Measurements from ENCODE around the gene ACTN3. TPM values are rescaled to one million over a fixed set of nuclear protein-coding genes. Genes with fewer than 3 reads are reported as not detected.

Gene ACTN3
- total RNA-seq, 2 experiments from 2014 or later = 0.30 to 0.35 TPM

DNA sequence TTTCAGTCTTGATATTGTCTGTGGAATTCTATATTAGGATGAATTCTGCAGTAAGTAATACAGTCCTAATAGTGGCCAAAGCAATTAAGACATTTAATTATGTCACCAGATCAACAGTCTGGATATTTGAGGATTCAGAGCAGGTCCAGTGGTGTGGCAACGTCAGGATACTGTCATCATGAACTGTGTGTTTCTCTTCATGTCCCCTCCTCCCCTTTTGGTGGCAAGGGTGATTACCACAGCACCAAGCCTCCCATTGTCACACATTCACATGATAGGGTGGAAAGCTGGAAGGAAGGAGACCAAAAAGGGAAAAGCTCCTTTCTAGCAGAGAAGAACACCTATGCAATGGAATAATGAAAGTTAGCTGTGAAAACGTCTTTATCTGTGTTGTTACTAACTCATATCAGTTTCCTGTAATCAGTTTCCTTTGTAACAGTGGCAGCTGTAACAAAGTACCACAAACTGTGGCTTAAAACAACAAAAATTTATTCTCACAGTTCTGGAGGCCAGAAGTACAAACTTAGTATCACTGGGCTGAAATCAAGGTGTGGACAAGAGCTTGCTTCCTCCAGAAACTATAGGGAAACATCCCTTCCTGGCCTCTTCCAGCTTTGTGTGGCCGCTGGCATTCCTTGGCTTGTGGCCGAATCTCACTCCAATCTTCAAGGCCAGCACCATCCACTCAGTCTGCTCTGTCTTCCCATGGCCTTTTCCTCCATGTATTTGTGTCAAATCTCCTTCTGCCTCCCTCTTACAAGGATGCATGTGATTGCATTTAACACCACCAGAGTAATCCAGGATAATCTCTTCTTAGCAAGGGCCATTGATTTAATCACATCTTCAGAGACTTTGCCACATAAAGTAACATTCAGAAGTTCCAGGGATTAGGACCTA lies 63.3 kb downstream of the ACTN3 start:
- DNase-seq = no peak
- Mint-ChIP-seq H3K4me3 (no peak overlapping the region), H3K4me1 (peaks cover 15% of the 10 kb centered on the region), H3K27me3 (no peaks in the 10 kb centered on the region), H3K27ac (peak overlapping the region; percentile 60), H3K9me3 (no peaks in the 10 kb centered on the region), H3K36me3 (ENCODE audit: low read depth) (peaks cover 6% of the 10 kb centered on the region)
- ChIA-PET POLR2A (interaction anchor here (0.8 to 2.2 kb wide), 6 partner anchors 10 to 130 kb away, joined by 3 to 10 read pairs (median 4); partner anchors contain the start of genes ACTN3, DPP3 and ZDHHC24), CTCF (interaction anchor here (1.1 to 1.4 kb wide), 4 partner anchors 9 to 35 kb away, joined by 3 read pairs; partner anchors contain the start of genes CCDC87, CCS and RBM4)

DNA sequence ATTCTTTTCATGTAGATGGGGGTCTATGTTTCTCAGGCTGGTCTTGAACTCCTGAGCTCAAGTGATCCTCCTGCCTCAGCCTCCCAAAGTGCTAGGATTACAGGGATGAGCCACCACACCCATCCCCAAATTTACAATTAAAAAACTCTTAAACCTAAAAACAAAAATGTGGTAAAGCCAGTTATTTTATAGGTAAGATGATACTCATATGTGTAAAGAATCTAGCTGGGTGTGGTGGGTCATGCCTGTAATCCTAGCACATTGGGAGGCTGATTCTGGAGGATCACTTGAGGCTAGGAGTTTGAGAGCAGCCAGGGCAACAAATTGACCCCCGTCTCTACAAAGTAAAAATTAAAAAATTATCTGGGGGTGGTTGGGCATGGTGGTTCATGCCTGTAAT lies 65.8 kb downstream of the ACTN3 start:
- Mint-ChIP-seq H3K36me3 (ENCODE audit: low read depth) (peaks cover 17% of the 10 kb centered on the region), H3K27ac (no peak overlapping the region), H3K9me3 (no peaks in the 10 kb centered on the region), H3K27me3 (no peaks in the 10 kb centered on the region), H3K4me1 (peaks cover 26% of the 10 kb centered on the region), H3K4me3 (no peak overlapping the region)
- no peak for DNase-seq
- CTCF ChIA-PET = no interaction called here
- POLR2A ChIA-PET = interaction anchor here (0.7 kb wide), 1 partner anchor 12 kb away, joined by 3 read pairs; no protein-coding TSS in a partner anchor

Other genes starting within 250 kb of the ACTN3 start
- gene CD248, start 229.9 kb upstream of the ACTN3 start, total RNA-seq = not detected
- gene RIN1, start 210.5 kb upstream of the ACTN3 start, total RNA-seq = under 1 TPM; 0.43 to 0.73 TPM
- 10 to 100 TPM; 39.7 to 40.4 TPM for gene BRMS1, start 201.8 kb upstream of the ACTN3 start, total RNA-seq
- gene B4GAT1, start 199.3 kb upstream of the ACTN3 start, total RNA-seq = 1 to 10 TPM; 8.4 to 8.7 TPM
- gene SLC29A2, start 175.1 kb upstream of the ACTN3 start, total RNA-seq = 1 to 10 TPM; 8.4 to 9.0 TPM
- under 1 TPM in 1 of 2 experiments, not detected in 1; 0.20 TPM for gene NPAS4, start 125.9 kb upstream of the ACTN3 start, total RNA-seq
- 10 to 100 TPM; 44.2 to 55.3 TPM for gene MRPL11, start 108.1 kb upstream of the ACTN3 start, total RNA-seq
- gene PELI3, start 80.0 kb upstream of the ACTN3 start, total RNA-seq = 1 to 10 TPM; 6.8 to 7.5 TPM
- gene DPP3, start 66.5 kb upstream of the ACTN3 start, total RNA-seq = 10 to 100 TPM; 59.3 to 60.6 TPM
- gene BBS1, start 36.3 kb upstream of the ACTN3 start, total RNA-seq = 10 to 100 TPM; 16.8 to 16.9 TPM
- gene ZDHHC24, start 855 bp upstream of the ACTN3 start, total RNA-seq = 10 to 100 TPM; 25.9 to 26.0 TPM
- gene CTSF, start 21.7 kb downstream of the ACTN3 start, total RNA-seq = 1 to 10 TPM; 3.7 to 4.3 TPM
- not detected for gene CCDC87, start 46.2 kb downstream of the ACTN3 start, total RNA-seq
- 10 to 100 TPM; 32.8 to 33.2 TPM for gene CCS, start 46.3 kb downstream of the ACTN3 start, total RNA-seq
- gene RBM14, start 69.7 kb downstream of the ACTN3 start, total RNA-seq = 100 to 1,000 TPM; 116 to 120 TPM
- gene RBM4, start 91.8 kb downstream of the ACTN3 start, total RNA-seq = 100 to 1,000 TPM; 109 to 110 TPM
- 10 to 100 TPM; 19.6 to 20.1 TPM for gene RBM4B, start 131.0 kb downstream of the ACTN3 start, total RNA-seq
- under 1 TPM; 0.18 to 0.25 TPM for gene SPTBN2, start 182.3 kb downstream of the ACTN3 start, total RNA-seq